Neural progenitor cell (in vitro differentiated cells): ENCODE data around the gene MAPRE3. TPM values are rescaled to one million over a fixed set of nuclear protein-coding genes. Genes with fewer than 3 reads are reported as not detected.

Source experiments
- DNase-seq: peaks from one replicate; pipeline ENCODE4 v3.0.0-alpha.2; 2016; ENCODE audit warnings: low spot score
- H2AFZ ChIP-seq: fragments of 200-600 bp; sonication (generic); replicated peaks from 2 replicates; pipeline ENCODE4 v1.6.1; 2016; ENCODE audit warnings: antibody characterized with exemption
- H3F3A ChIP-seq: fragments of 200-600 bp; sonication (generic); 2 replicates; pipeline ENCODE4 v1.6.1; 2016; ENCODE audit warnings: antibody characterized with exemption, low read depth
- H3K27ac ChIP-seq: fragments of 200-600 bp; sonication (generic); 2 replicates; pipeline ENCODE4 v1.5.1; 2016; ENCODE audit warnings: mild to moderate bottlenecking
- H3K27me3 ChIP-seq: fragments of 200-600 bp; sonication (generic); 2 replicates; pipeline ENCODE4 v1.6.1; 2016; ENCODE audit warnings: mild to moderate bottlenecking, moderate library complexity
- H3K36me3 ChIP-seq: fragments of 200-600 bp; sonication (generic); 2 replicates; pipeline ENCODE4 v1.5.1; 2016
- H3K4me1 ChIP-seq: fragments of 200-600 bp; sonication (generic); 2 replicates; pipeline ENCODE4 v1.6.1; 2016; ENCODE audit warnings: mixed run types
- H3K4me2 ChIP-seq: fragments of 200-600 bp; sonication (generic); 2 replicates; pipeline ENCODE4 v1.6.1; 2016
- H3K4me3 ChIP-seq: fragments of 200-600 bp; sonication (generic); 2 replicates; pipeline ENCODE4 v1.5.1; 2016
- H3K79me2 ChIP-seq: fragments of 200-600 bp; sonication (generic); 2 replicates; pipeline ENCODE4 v1.6.1; 2016; ENCODE audit warnings: low read depth
- H3K9ac ChIP-seq: fragments of 200-600 bp; sonication (generic); 2 replicates; pipeline ENCODE4 v1.6.1; 2016
- H3K9me3 ChIP-seq: fragments of 200-600 bp; sonication (generic); 2 replicates; pipeline ENCODE4 v1.5.1; 2016; ENCODE audit warnings: low read depth
- H4K20me1 ChIP-seq: fragments of 200-600 bp; sonication (generic); 2 replicates; pipeline ENCODE4 v1.6.1; 2016; ENCODE audit warnings: low read depth
- H3K27ac Mint-ChIP-seq: 3 replicates; pipeline ENCODE4 v1.8.0; 2021; ENCODE audit warnings: mixed read lengths
- H3K27me3 Mint-ChIP-seq: 2 replicates; pipeline ENCODE4 v1.8.0; 2022; ENCODE audit warnings: low read depth, mild to moderate bottlenecking, inconsistent platforms, moderate library complexity, mixed read lengths; ENCODE audit not compliant: insufficient read depth
- H3K36me3 Mint-ChIP-seq: 3 replicates; pipeline ENCODE4 v1.8.0; 2021; ENCODE audit warnings: mixed read lengths
- H3K4me1 Mint-ChIP-seq: 3 replicates; pipeline ENCODE4 v1.8.0; 2021; ENCODE audit warnings: mixed read lengths
- H3K4me3 Mint-ChIP-seq: 3 replicates; pipeline ENCODE4 v1.8.0; 2021; ENCODE audit warnings: mild to moderate bottlenecking, moderate library complexity, mixed read lengths
- H3K9me3 Mint-ChIP-seq: 3 replicates; pipeline ENCODE4 v1.8.0; 2020; ENCODE audit warnings: mixed read lengths
- EZH2 ChIP-seq: fragments of 200-600 bp; sonication (generic); IDR thresholded peaks from 2 replicates; pipeline ENCODE4 v1.6.1; 2017; ENCODE audit warnings: antibody characterized with exemption, mild to moderate bottlenecking, moderate library complexity
- EZH2phosphoT487 ChIP-seq: fragments of 200-600 bp; sonication (generic); IDR thresholded peaks from 2 replicates; pipeline ENCODE4 v1.6.1; 2017; ENCODE audit warnings: antibody characterized with exemption
- total RNA-seq: library from RNA; depleted of rRNA; stranded (reverse); fragments of >200 nt; gene quantifications from 2 replicates; pipeline ENCODE4 v1.2.3, GENCODE V29; 2015; ENCODE audit warnings: low replicate concordance
- TF ChIP-seq, protein P1 (sequence below): fragments of 200-600 bp; sonication (generic); IDR thresholded peaks from 2 replicates; pipeline ENCODE4 v1.5.1; 2017; ENCODE audit warnings: antibody characterized with exemption, mild to moderate bottlenecking

Gene MAPRE3
- total RNA-seq, 1 donor from 2014 or later, result 3.1 TPM

DNA sequence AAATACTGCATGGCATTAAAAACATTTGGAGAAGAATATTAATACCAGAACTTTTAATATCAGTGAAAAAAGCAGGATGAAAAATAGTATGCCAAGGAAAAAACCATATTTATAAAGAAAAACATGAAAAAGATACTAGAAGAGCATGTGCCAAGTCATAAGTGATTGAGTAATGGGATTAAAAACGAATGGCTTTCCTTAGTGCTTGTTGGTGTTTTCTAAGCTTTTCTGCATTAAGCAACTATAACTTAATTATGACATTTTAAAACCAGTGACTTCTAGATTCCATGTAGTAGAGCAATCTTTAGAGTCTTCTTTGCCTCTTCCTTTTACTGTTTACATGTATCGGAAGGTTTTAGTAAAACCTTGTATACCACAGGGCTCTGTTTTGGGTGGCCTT lies 6.6 kb downstream of the MAPRE3 start:
- Histone ChIP-seq H3K36me3 (no peaks in the 10 kb centered on the region), H3K79me2 (no peaks in the 10 kb centered on the region), H2AFZ (no peak overlapping the region), H4K20me1 (peaks cover 21% of the 10 kb centered on the region), H3K4me3 (no peak overlapping the region), H3K4me1 (peaks cover 12% of the 10 kb centered on the region), H3F3A (no peaks in the 10 kb centered on the region), H3K27me3 (peaks cover 17% of the 10 kb centered on the region), H3K4me2 (no peak overlapping the region), H3K9ac (no peak overlapping the region), H3K27ac (no peak overlapping the region), H3K9me3 (no peaks in the 10 kb centered on the region)
- no peak for DNase-seq
- TF ChIP-seq EZH2phosphoT487 (no peak), EZH2 (no peak)
- TF ChIP-seq, protein P1, sequence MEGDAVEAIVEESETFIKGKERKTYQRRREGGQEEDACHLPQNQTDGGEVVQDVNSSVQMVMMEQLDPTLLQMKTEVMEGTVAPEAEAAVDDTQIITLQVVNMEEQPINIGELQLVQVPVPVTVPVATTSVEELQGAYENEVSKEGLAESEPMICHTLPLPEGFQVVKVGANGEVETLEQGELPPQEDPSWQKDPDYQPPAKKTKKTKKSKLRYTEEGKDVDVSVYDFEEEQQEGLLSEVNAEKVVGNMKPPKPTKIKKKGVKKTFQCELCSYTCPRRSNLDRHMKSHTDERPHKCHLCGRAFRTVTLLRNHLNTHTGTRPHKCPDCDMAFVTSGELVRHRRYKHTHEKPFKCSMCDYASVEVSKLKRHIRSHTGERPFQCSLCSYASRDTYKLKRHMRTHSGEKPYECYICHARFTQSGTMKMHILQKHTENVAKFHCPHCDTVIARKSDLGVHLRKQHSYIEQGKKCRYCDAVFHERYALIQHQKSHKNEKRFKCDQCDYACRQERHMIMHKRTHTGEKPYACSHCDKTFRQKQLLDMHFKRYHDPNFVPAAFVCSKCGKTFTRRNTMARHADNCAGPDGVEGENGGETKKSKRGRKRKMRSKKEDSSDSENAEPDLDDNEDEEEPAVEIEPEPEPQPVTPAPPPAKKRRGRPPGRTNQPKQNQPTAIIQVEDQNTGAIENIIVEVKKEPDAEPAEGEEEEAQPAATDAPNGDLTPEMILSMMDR, result no peak
- no peaks in the 10 kb centered on the region for H3K9me3 Mint-ChIP-seq
- H3K4me3 Mint-ChIP-seq, result no peak overlapping the region
- no peaks in the 10 kb centered on the region for H3K36me3 Mint-ChIP-seq
- no peak overlapping the region for H3K27ac Mint-ChIP-seq
- H3K27me3 Mint-ChIP-seq, result no peaks in the 10 kb centered on the region
- H3K4me1 Mint-ChIP-seq, result peaks cover 16% of the 10 kb centered on the region

DNA sequence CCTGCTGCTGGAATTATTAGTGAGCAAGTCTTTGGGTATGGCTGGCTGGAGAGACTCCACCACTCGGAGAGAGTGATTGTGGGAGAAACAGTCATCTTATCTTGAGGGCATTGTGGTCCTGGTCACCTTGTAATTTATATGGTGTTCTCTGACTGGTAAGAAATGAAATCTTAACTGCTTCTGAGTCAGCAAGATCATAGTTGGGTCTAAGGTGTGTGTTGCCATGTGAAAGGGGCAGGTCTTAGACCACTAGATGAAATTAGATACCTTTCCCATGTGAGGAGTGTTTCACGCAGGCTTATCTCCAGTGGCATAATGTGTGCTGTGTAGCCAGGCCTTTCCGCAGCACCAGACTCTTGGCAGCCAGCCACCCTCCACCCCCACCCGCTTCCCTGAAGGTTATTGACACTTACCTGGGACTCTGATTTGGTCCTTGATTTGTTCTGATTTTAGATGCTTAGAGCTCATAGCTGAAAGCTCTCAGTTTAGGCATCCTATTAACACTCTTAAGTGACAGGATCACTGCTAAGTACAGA lies 7.7 kb downstream of the MAPRE3 start:
- Histone ChIP-seq H3K9me3 (no peaks in the 10 kb centered on the region), H2AFZ (no peak overlapping the region), H3F3A (no peaks in the 10 kb centered on the region), H4K20me1 (peaks cover 24% of the 10 kb centered on the region), H3K79me2 (no peaks in the 10 kb centered on the region), H3K9ac (no peak overlapping the region), H3K4me2 (no peak overlapping the region), H3K4me3 (no peak overlapping the region), H3K36me3 (no peaks in the 10 kb centered on the region), H3K27ac (no peak overlapping the region), H3K4me1 (peaks cover 18% of the 10 kb centered on the region), H3K27me3 (peaks cover 5% of the 10 kb centered on the region)
- no peak for DNase-seq
- Mint-ChIP-seq H3K27me3 (no peaks in the 10 kb centered on the region), H3K9me3 (no peaks in the 10 kb centered on the region), H3K4me1 (peaks cover 7% of the 10 kb centered on the region), H3K36me3 (no peaks in the 10 kb centered on the region), H3K27ac (no peak overlapping the region), H3K4me3 (no peak overlapping the region)
- TF ChIP-seq EZH2phosphoT487 (no peak), EZH2 (no peak)
- TF ChIP-seq, protein P1, result no peak

DNA sequence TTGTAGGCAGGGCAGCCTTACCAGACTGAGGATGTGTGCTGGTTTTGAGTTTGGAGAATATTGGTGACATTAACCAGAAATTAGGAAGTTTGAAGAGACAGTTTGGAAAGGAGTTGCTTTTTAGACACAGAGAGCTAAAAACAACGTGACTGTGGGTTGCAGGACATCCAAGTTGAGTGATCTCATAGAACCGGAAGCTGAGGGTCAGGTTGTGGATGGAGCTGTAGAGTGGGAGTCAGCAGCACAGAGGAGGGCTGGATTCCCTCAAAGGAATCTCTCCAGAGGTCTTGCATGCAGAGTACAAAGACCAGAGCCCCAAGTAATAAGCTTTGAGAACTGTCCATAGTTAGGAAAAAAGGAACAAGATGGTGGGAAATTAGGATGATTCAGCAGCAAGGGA lies 9.3 kb downstream of the MAPRE3 start:
- H3K4me1 ChIP-seq, result peaks cover 17% of the 10 kb centered on the region
- peaks cover 18% of the 10 kb centered on the region for H4K20me1 ChIP-seq
- H3K27me3 ChIP-seq, result no peaks in the 10 kb centered on the region
- TF ChIP-seq EZH2phosphoT487 (no peak), EZH2 (no peak)
- TF ChIP-seq, protein P1, result no peak
- H3K27ac ChIP-seq, result no peak overlapping the region
- no peaks in the 10 kb centered on the region for H3K36me3 Mint-ChIP-seq
- H3K36me3 ChIP-seq, result no peaks in the 10 kb centered on the region
- no peaks in the 10 kb centered on the region for H3K9me3 ChIP-seq
- peaks cover 5% of the 10 kb centered on the region for H3K4me1 Mint-ChIP-seq
- no peak overlapping the region for H3K9ac ChIP-seq
- no peaks in the 10 kb centered on the region for H3K79me2 ChIP-seq
- no peak overlapping the region for H2AFZ ChIP-seq
- H3F3A ChIP-seq, result no peaks in the 10 kb centered on the region
- no peak for DNase-seq
- H3K27ac Mint-ChIP-seq, result no peak overlapping the region
- no peak overlapping the region for H3K4me2 ChIP-seq
- no peaks in the 10 kb centered on the region for H3K9me3 Mint-ChIP-seq
- no peak overlapping the region for H3K4me3 Mint-ChIP-seq
- H3K27me3 Mint-ChIP-seq, result no peaks in the 10 kb centered on the region
- no peak overlapping the region for H3K4me3 ChIP-seq
